Nephron progenitor cell (in vitro differentiated cells): ENCODE results near the gene KDM2B.

Experiments
- DNase-seq: peaks from one replicate; pipeline ENCODE4 v3.0.0; 2021
- H3K27ac Mint-ChIP-seq: 2 replicates; pipeline ENCODE4 v1.8.0; 2021; ENCODE audit warnings: mild to moderate bottlenecking, moderate library complexity, mixed read lengths
- H3K27me3 Mint-ChIP-seq: 2 replicates; pipeline ENCODE4 v1.8.0; 2021; ENCODE audit warnings: mild to moderate bottlenecking, low read depth, mixed read lengths; ENCODE audit not compliant: poor library complexity
- H3K36me3 Mint-ChIP-seq: 2 replicates; pipeline ENCODE4 v1.8.0; 2021; ENCODE audit warnings: low read depth, mixed read lengths
- H3K4me1 Mint-ChIP-seq: 2 replicates; pipeline ENCODE4 v1.8.0; 2021; ENCODE audit warnings: mixed read lengths
- H3K4me3 Mint-ChIP-seq: 2 replicates; pipeline ENCODE4 v1.8.0; 2021; ENCODE audit warnings: mild to moderate bottlenecking, moderate library complexity, mixed read lengths
- H3K9me3 Mint-ChIP-seq: 2 replicates; pipeline ENCODE4 v1.8.0; 2021; ENCODE audit warnings: mild to moderate bottlenecking, moderate library complexity, mixed read lengths
- TF ChIP-seq, protein P1 (sequence below): fragments of 200-600 bp; sonication (generic); IDR thresholded peaks from 2 replicates; pipeline ENCODE4 v1.5.0; 2021; ENCODE audit warnings: antibody characterized with exemption

Gene KDM2B

DNA sequence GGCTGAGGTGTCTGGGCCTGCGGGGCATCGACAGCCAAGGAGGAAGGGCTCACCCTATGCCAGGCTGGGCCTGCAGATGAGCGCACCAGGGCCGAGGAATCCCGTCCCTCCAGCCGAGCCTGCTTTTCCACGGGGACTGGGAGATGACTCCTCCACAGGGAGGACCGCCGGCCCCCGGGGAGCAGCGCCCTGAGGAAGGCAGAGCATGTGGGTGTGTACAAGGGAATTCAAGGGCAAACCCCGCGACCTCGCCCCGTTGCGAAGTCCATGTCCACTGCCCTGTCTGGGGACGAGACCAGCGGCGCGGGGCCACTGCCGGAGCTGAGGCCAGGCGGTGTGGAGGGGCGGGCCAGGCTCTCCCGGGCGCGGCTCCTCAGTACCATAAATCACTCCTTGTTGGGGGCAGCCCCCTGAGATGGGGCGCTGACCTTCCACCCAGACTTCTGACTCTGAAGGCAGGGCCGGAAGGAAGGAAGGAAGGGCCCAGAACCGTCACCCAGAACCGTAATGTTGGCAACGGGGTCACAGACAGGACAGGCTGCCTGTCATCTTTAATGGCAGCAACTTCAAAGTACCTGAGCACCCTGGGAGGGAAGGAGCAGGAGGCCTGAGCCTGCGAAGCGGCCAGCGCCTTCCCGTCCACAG lies 128.4 kb downstream of the KDM2B start:
- H3K4me1 Mint-ChIP-seq = peaks cover 70% of the 10 kb centered on the region
- peak overlapping the region; percentile 86 for H3K27ac Mint-ChIP-seq
- no peaks in the 10 kb centered on the region for H3K9me3 Mint-ChIP-seq
- TF ChIP-seq, protein P1, sequence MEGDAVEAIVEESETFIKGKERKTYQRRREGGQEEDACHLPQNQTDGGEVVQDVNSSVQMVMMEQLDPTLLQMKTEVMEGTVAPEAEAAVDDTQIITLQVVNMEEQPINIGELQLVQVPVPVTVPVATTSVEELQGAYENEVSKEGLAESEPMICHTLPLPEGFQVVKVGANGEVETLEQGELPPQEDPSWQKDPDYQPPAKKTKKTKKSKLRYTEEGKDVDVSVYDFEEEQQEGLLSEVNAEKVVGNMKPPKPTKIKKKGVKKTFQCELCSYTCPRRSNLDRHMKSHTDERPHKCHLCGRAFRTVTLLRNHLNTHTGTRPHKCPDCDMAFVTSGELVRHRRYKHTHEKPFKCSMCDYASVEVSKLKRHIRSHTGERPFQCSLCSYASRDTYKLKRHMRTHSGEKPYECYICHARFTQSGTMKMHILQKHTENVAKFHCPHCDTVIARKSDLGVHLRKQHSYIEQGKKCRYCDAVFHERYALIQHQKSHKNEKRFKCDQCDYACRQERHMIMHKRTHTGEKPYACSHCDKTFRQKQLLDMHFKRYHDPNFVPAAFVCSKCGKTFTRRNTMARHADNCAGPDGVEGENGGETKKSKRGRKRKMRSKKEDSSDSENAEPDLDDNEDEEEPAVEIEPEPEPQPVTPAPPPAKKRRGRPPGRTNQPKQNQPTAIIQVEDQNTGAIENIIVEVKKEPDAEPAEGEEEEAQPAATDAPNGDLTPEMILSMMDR = no peak
- peak overlapping the region; percentile 34 for H3K4me3 Mint-ChIP-seq
- H3K27me3 Mint-ChIP-seq = peaks cover 4% of the 10 kb centered on the region
- peak; percentile 75 for DNase-seq
- peaks cover 50% of the 10 kb centered on the region for H3K36me3 Mint-ChIP-seq

DNA sequence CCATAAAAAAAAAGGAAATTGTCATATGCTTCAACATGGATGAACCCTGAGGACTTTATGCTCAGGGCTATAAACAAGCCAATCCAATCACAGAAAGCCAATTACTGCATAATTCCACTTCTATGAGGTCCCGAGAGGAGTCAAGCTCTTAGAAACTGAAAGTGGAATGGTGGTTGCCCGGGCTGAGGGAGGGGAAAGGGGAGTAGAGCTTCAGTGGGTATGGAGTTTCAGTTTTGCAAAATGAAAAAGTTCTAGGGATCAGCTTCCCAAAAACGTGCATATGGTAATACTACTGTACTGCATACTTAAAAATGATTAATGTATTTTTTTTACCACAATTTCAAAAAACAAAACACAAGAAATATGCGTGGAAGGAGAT lies 128.9 kb downstream of the KDM2B start:
- peaks cover 48% of the 10 kb centered on the region for H3K36me3 Mint-ChIP-seq
- no peak for DNase-seq
- H3K27me3 Mint-ChIP-seq = peaks cover 7% of the 10 kb centered on the region
- H3K9me3 Mint-ChIP-seq = no peaks in the 10 kb centered on the region
- peak overlapping the region; percentile 34 for H3K4me3 Mint-ChIP-seq
- H3K4me1 Mint-ChIP-seq = peaks cover 68% of the 10 kb centered on the region
- TF ChIP-seq, protein P1 = no peak
- peak overlapping the region; percentile 39 for H3K27ac Mint-ChIP-seq

GRCh38 chr12:121448771-121449315 lies 132.0 kb downstream of the KDM2B start:
- TF ChIP-seq, protein P1 = no peak
- H3K4me3 Mint-ChIP-seq = no peak overlapping the region
- H3K4me1 Mint-ChIP-seq = peaks cover 63% of the 10 kb centered on the region

GRCh38 chr12:121446750-121447149 lies 134.1 kb downstream of the KDM2B start:
- TF ChIP-seq, protein P1 = no peak
- H3K27ac Mint-ChIP-seq = no peak overlapping the region
- peaks cover 68% of the 10 kb centered on the region for H3K36me3 Mint-ChIP-seq

More at GRCh38 chr12:121448771-121449315, 132.0 kb downstream of the KDM2B start:
- Mint-ChIP-seq H3K27me3 (peaks cover 7% of the 10 kb centered on the region), H3K9me3 (no peaks in the 10 kb centered on the region), H3K27ac (peak overlapping the region; percentile 68), H3K36me3 (peaks cover 65% of the 10 kb centered on the region)
- no peak for DNase-seq

DNA sequence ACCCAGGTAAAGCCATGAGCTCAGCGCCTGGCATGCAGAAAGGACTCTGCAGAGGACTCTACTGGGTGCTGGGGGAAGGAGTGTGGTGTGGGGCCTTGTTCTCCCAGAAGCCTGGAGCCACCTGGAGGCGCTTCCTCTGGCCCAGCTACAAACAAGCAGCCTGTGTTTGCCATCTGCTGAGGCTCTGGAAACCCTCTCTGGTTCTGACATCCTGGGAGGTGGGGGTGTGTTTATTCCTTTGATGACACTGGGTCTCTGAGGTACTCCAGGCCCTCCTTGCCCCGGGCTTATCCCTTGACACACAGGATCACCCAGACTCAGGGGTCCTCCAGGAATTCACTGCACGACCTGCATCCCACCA lies 136.0 kb downstream of the KDM2B start:
- H3K36me3 Mint-ChIP-seq = peaks cover 68% of the 10 kb centered on the region
- no peak for DNase-seq
- TF ChIP-seq, protein P1 = no peak
- H3K4me3 Mint-ChIP-seq = no peak overlapping the region
- H3K4me1 Mint-ChIP-seq = peaks cover 40% of the 10 kb centered on the region
- peaks cover 3% of the 10 kb centered on the region for H3K27me3 Mint-ChIP-seq
- H3K27ac Mint-ChIP-seq = peak overlapping the region; percentile 96
- no peaks in the 10 kb centered on the region for H3K9me3 Mint-ChIP-seq

More at GRCh38 chr12:121446750-121447149, 134.1 kb downstream of the KDM2B start:
- no peak for DNase-seq
- peaks cover 49% of the 10 kb centered on the region for H3K4me1 Mint-ChIP-seq
- H3K4me3 Mint-ChIP-seq = no peak overlapping the region
- H3K27me3 Mint-ChIP-seq = peaks cover 7% of the 10 kb centered on the region
- H3K9me3 Mint-ChIP-seq = no peaks in the 10 kb centered on the region
